BLaER1 treated with 17β-estradiol and CSF1 and Interleukin-3, amounts not matched to agents 10 nM and 100 nM (cell line): ENCODE results near the gene CCT6A.
A peak's percentile ranks its signal among the peaks of the same experiment; 100 is the strongest.
"Not testable (repeated sequence)": the region's sequence is repeated elsewhere in the genome, so short reads cannot be mapped to it uniquely, and the experiment has no call there.

Experiments
- H3K27ac ChIP-seq, 11 experiments: shearing (Covaris generic); formaldehyde crosslinking; 2 replicates each; pipeline ENCODE4 v1.8.1; 2022
- H3K27me3 ChIP-seq, 11 experiments: shearing (Covaris generic); formaldehyde crosslinking; 2 replicates each; pipeline ENCODE4 v1.8.1; 2022
- H3K36me3 ChIP-seq, 11 experiments: shearing (Covaris generic); formaldehyde crosslinking; 2 replicates each; pipeline ENCODE4 v1.8.1; 2022
- H3K4me1 ChIP-seq, 10 experiments: shearing (Covaris generic); formaldehyde crosslinking; 2 replicates each; pipeline ENCODE4 v1.8.1; 2022
- H3K4me2 ChIP-seq, 11 experiments: shearing (Covaris generic); formaldehyde crosslinking; 2 replicates each; pipeline ENCODE4 v1.8.1; 2022
- H3K4me3 ChIP-seq, 10 experiments: shearing (Covaris generic); formaldehyde crosslinking; 2 replicates each; pipeline ENCODE4 v1.8.1; 2022
- H3K9ac ChIP-seq, 11 experiments: shearing (Covaris generic); formaldehyde crosslinking; 2 replicates each; pipeline ENCODE4 v1.8.1; 2022
- H3K9me3 ChIP-seq, 11 experiments: shearing (Covaris generic); formaldehyde crosslinking; replicated peaks in 1 of 11; 2 replicates each; pipeline ENCODE4 v1.8.1; 2022
- H4K20me1 ChIP-seq, 11 experiments: shearing (Covaris generic); formaldehyde crosslinking; 2 replicates each; pipeline ENCODE4 v1.8.1; 2022
- Cebpa-rat ChIP-seq, 11 experiments: shearing (Covaris generic); IDR thresholded peaks; 2 replicates each; pipeline ENCODE4 v1.8.1; 2022

CCT6A gene

GRCh38 chr7:56074371-56074791 lies 22.8 kb downstream of the CCT6A start:
- H3K36me3 ChIP-seq = peaks cover 64 to 98% (median 83%) of the 10 kb centered on the region in 11 experiments
- no peaks in the 10 kb centered on the region for H3K9me3 ChIP-seq
- H3K4me2 ChIP-seq = no peak overlapping the region
- H3K4me3 ChIP-seq = no peak overlapping the region
- H3K27me3 ChIP-seq = no peaks in the 10 kb centered on the region
- TF ChIP-seq Cebpa-rat (IDR thresholded peaks at IDR 0.05) = no peak
- H3K4me1 ChIP-seq = peaks cover 10 to 19% (median 17%) of the 10 kb centered on the region in 10 experiments
- H4K20me1 ChIP-seq = peaks cover 0 to 40% (median 13%) of the 10 kb centered on the region in 11 experiments; a peak in 11 of 22 replicates
- H3K9ac ChIP-seq = 0 out of 22 replicates have a peak overlapping the region, but pooled peaks of 1 of the 11 experiments have one; percentile 2
- H3K27ac ChIP-seq = no peak overlapping the region

GRCh38 chr7:56077681-56078080 lies 26.1 kb downstream of the CCT6A start:
- no peaks in the 10 kb centered on the region for H3K9me3 ChIP-seq
- peaks cover 64 to 92% (median 74%) of the 10 kb centered on the region in 11 experiments for H3K36me3 ChIP-seq
- H3K9ac ChIP-seq = no peak overlapping the region; a peak in 2 of 22 replicates
- H3K4me2 ChIP-seq = no peak overlapping the region
- H4K20me1 ChIP-seq = peaks cover 0 to 49% (median 13%) of the 10 kb centered on the region in 11 experiments; a peak in 11 of 22 replicates
- TF ChIP-seq Cebpa-rat (IDR thresholded peaks at IDR 0.05) = no peak
- H3K27ac ChIP-seq = peak overlapping the region in 1 of 11 experiments; percentile 53; a peak in 1 of 22 replicates
- peaks cover 22 to 52% (median 42%) of the 10 kb centered on the region in 10 experiments for H3K4me1 ChIP-seq
- H3K27me3 ChIP-seq = no peaks in the 10 kb centered on the region
- no peak overlapping the region for H3K4me3 ChIP-seq

DNA sequence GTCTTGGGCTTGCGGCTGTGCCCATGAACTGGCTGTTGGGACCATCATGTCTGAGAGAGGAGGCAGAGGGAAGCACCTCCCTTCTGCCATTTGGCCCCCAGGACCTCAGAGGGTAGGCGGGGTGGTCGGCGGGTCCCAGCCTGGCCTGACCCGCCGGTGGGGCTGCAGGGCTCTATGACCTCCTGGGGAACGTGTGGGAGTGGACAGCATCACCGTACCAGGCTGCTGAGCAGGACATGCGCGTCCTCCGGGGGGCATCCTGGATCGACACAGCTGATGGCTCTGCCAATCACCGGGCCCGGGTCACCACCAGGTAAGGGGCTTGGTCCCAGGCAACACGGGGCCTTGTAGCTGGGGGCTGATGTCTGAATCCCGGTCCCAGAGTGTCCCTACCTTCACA lies 26.6 kb downstream of the CCT6A start:
- Histone ChIP-seq H3K4me3 (no peak overlapping the region), H3K36me3 (peaks cover 59 to 87% (median 69%) of the 10 kb centered on the region in 11 experiments), H3K4me1 (peaks cover 22 to 57% (median 47%) of the 10 kb centered on the region in 10 experiments), H3K27me3 (no peaks in the 10 kb centered on the region), H3K4me2 (peak overlapping the region in 9 of 11 experiments; percentile 52 to 91 (median 68); a peak in 12 of 22 replicates), H4K20me1 (peaks cover 0 to 44% (median 10%) of the 10 kb centered on the region in 11 experiments; a peak in 10 of 22 replicates), H3K9ac (peak overlapping the region in 3 of 11 experiments; percentile 13 to 42 (median 27); a peak in 1 of 22 replicates), H3K27ac (peak overlapping the region in 2 of 11 experiments; percentile 47 to 53; a peak in 3 of 22 replicates), H3K9me3 (no peaks in the 10 kb centered on the region)
- TF ChIP-seq Cebpa-rat (IDR thresholded peaks at IDR 0.05) = no peak

DNA sequence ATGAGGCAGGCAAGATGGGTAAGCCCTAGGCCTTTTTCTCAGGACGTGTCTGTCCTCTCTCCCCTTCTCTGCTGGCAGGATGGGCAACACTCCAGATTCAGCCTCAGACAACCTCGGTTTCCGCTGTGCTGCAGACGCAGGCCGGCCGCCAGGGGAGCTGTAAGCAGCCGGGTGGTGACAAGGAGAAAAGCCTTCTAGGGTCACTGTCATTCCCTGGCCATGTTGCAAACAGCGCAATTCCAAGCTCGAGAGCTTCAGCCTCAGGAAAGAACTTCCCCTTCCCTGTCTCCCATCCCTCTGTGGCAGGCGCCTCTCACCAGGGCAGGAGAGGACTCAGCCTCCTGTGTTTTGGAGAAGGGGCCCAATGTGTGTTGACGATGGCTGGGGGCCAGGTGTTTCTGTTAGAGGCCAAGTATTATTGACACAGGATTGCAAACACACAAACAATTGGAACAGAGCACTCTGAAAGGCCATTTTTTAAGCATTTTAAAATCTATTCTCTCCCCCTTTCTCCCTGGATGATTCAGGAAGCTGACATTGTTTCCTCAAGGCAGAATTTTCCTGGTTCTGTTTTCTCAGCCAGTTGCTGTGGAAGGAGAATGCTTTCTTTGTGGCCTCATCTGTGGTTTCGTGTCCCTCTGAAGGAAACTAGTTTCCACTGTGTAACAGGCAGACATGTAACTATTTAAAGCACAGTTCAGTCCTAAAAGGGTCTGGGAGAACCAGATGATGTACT lies 28.1 kb downstream of the CCT6A start:
- H3K9me3 ChIP-seq = no peaks in the 10 kb centered on the region
- H3K4me3 ChIP-seq = no peak overlapping the region; a peak in 2 of 20 replicates
- peak overlapping the region in 8 of 11 experiments; percentile 3 to 56 (median 44); a peak in 13 of 22 replicates for H3K9ac ChIP-seq
- H3K4me2 ChIP-seq = peak overlapping the region; percentile 48 to 91 (median 68)
- no peaks in the 10 kb centered on the region for H3K27me3 ChIP-seq
- peaks cover 0 to 30% (median 0%) of the 10 kb centered on the region in 11 experiments; a peak in 8 of 22 replicates for H4K20me1 ChIP-seq
- H3K36me3 ChIP-seq = peaks cover 51 to 79% (median 59%) of the 10 kb centered on the region in 11 experiments
- TF ChIP-seq Cebpa-rat (IDR thresholded peaks at IDR 0.05) = no peak
- H3K4me1 ChIP-seq = peaks cover 22 to 71% (median 61%) of the 10 kb centered on the region in 10 experiments
- H3K27ac ChIP-seq = peak overlapping the region; percentile 11 to 63 (median 43); a peak in 18 of 22 replicates

DNA sequence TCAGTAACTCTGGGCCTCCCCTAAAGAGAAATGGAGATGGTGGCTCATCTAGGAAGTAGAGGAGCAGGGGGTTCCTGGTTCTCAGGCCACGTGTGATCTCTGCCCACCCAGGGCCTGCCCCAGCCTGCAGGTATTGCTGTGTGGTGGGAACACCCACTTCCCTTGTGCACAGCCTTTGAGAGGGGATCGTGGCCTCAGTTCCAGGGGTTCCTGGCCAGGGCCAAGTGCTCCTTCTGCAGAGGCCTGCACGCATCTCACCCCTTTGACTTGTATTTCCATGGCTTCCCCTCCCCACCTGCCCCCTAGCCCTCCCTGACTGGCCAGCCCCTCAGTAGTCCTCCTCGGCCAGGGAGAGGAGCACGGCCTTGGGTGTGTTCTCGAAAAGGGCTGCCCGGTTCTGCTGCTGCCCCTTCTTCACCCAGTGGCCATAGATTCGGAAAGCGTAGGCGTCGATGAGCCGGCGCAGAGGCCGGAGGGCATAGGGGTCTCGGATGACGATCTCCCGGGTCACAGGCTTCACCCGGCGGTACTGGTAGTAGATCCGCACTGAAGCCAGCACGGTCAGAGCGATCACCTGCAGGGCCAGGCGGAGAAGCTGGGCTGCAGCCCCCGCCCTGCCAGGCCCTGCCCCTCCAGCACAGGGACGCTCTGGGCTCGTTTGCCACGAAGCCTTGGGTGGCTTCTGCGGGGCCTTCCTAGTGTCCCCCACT lies 29.3 kb downstream of the CCT6A start:
- peaks cover 0 to 30% (median 0%) of the 10 kb centered on the region in 11 experiments; a peak in 9 of 22 replicates for H4K20me1 ChIP-seq
- H3K9ac ChIP-seq, H3K4me3 ChIP-seq, H3K27me3 ChIP-seq, H3K9me3 ChIP-seq: not testable (repeated sequence)
- peak overlapping the region in 7 of 11 experiments; percentile 34 to 63 (median 47); a peak in 7 of 22 replicates for H3K27ac ChIP-seq
- H3K4me1 ChIP-seq = peaks cover 22 to 84% (median 68%) of the 10 kb centered on the region in 10 experiments
- peaks cover 43 to 76% (median 56%) of the 10 kb centered on the region in 11 experiments for H3K36me3 ChIP-seq
- H3K4me2 ChIP-seq = peak overlapping the region in 9 of 11 experiments; percentile 58 to 91 (median 68); a peak in 14 of 22 replicates

DNA sequence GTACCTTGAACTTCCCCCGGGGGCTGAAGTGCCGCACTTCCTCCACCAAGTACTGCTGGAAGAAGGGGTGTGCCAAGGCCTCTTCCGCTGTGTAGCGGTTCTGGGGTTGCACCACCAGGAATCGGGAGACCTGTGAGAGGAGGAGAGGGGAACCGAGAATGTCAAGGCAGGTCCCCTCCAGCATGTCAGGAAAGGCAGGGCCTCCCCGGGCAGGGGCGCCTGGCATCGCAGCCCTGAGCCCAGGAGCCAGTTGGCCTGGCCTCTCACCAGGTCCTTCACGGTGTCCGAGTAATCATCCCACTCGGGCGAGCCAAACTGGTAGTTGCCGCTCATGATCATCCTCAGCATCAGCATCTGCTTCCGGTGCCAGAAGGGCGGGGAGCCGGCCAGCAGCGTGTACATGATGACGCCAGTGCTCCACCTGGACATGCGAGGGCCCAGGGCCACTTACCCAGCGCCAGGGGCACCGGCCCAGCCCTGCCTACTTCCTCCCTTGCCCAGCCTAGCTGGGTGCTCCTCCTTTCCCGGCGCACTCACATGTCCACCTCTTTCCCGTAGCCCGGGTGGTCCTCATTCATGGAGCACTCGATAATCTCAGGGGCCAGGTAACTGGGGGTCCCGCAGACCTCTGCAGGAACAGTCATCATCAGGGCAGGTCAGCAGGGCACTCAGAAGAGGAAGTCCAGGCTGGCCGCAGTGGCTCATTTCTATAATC lies 30.2 kb downstream of the CCT6A start:
- Histone ChIP-seq H3K9me3 (no peaks in the 10 kb centered on the region), H3K27me3 (no peaks in the 10 kb centered on the region), H3K4me2 (peak overlapping the region in 5 of 11 experiments; percentile 12 to 86 (median 75); a peak in 6 of 22 replicates), H3K4me3 (no peak overlapping the region), H3K4me1 (peaks cover 22 to 85% (median 68%) of the 10 kb centered on the region in 10 experiments), H3K36me3 (peaks cover 38 to 76% (median 54%) of the 10 kb centered on the region in 11 experiments), H3K27ac (peak overlapping the region in 2 of 11 experiments; percentile 4 to 28; a peak in 2 of 22 replicates), H3K9ac (no peak overlapping the region), H4K20me1 (peaks cover 0 to 30% (median 0%) of the 10 kb centered on the region in 11 experiments; a peak in 9 of 22 replicates)
- no peak for TF ChIP-seq Cebpa-rat (IDR thresholded peaks at IDR 0.05)

- TF ChIP-seq Cebpa-rat (IDR thresholded peaks at IDR 0.05) = no peak
- H3K27me3 ChIP-seq = no peaks in the 10 kb centered on the region
- H3K27ac ChIP-seq = peak overlapping the region in 4 of 11 experiments; percentile 30 to 46 (median 40); a peak in 6 of 22 replicates
- H3K9ac ChIP-seq = peak overlapping the region in 3 of 11 experiments; percentile 9 to 52 (median 40); a peak in 3 of 22 replicates
- peaks cover 0 to 28% (median 0%) of the 10 kb centered on the region in 11 experiments; a peak in 9 of 22 replicates for H4K20me1 ChIP-seq
- peaks cover 40 to 77% (median 54%) of the 10 kb centered on the region in 11 experiments for H3K36me3 ChIP-seq
- H3K9me3 ChIP-seq = no peaks in the 10 kb centered on the region
- no peak overlapping the region for H3K4me3 ChIP-seq
- H3K4me1 ChIP-seq = peaks cover 22 to 77% (median 63%) of the 10 kb centered on the region in 10 experiments
- peak overlapping the region in 8 of 11 experiments; percentile 30 to 86 (median 70); a peak in 16 of 22 replicates for H3K4me2 ChIP-seq
Measured at GRCh38 chr7:56083150-56083785, 31.7 kb downstream of the CCT6A start.
